ENCODE data around the gene FARP1.

Gene FARP1

GRCh38 chr13:98332222-98332621 is 189.3 kb downstream of the FARP1 start:
- ChIA-PET CTCF (no interaction called here), POLR2A (no interaction called here)
- TF ChIP-seq CTCF (IDR thresholded peaks at IDR 0.05; ENCODE audit: insufficient read depth, low read length, missing control alignments): no peak
- no peak overlapping the region for H3K4me3 ChIP-seq (ENCODE audit: low read depth, low read length)
- no peak for DNase-seq (ENCODE audit: low read depth, low spot score)

GRCh38 chr13:98332691-98333090 is 189.8 kb downstream of the FARP1 start:
- POLR2A ChIA-PET: no interaction called here
- CTCF ChIA-PET: no interaction called here
- DNase-seq (ENCODE audit: low read depth, low spot score): no peak
- TF ChIP-seq CTCF (IDR thresholded peaks at IDR 0.05; ENCODE audit: insufficient read depth, low read length, missing control alignments): no peak
- no peak overlapping the region for H3K4me3 ChIP-seq (ENCODE audit: low read depth, low read length)

- POLR2A ChIA-PET: no interaction called here
- CTCF ChIA-PET: no interaction called here
- no peak for TF ChIP-seq CTCF (IDR thresholded peaks at IDR 0.05; ENCODE audit: insufficient read depth, low read length, missing control alignments)
- no peak for DNase-seq (ENCODE audit: low read depth, low spot score)
- no peak overlapping the region for H3K4me3 ChIP-seq (ENCODE audit: low read depth, low read length)
Measured at GRCh38 chr13:98333486-98333885, 190.6 kb downstream of the FARP1 start.

GRCh38 chr13:98334620-98335205 is 191.8 kb downstream of the FARP1 start:
- ChIA-PET POLR2A (no interaction called here), CTCF (no interaction called here)
- DNase-seq (ENCODE audit: low read depth, low spot score): no peak
- H3K4me3 ChIP-seq (ENCODE audit: low read depth, low read length): no peak overlapping the region
- no peak for TF ChIP-seq CTCF (IDR thresholded peaks at IDR 0.05; ENCODE audit: insufficient read depth, low read length, missing control alignments)

GRCh38 chr13:98335721-98336120 is 192.8 kb downstream of the FARP1 start:
- DNase-seq (ENCODE audit: low read depth, low spot score): no peak
- H3K4me3 ChIP-seq (ENCODE audit: low read depth, low read length): no peak overlapping the region
- no peak for TF ChIP-seq CTCF (IDR thresholded peaks at IDR 0.05; ENCODE audit: insufficient read depth, low read length, missing control alignments)
- ChIA-PET POLR2A (no interaction called here), CTCF (no interaction called here)

GRCh38 chr13:98338310-98338709 is 195.4 kb downstream of the FARP1 start:
- POLR2A ChIA-PET: no interaction called here
- CTCF ChIA-PET: no interaction called here
- no peak for DNase-seq (ENCODE audit: low read depth, low spot score)
- no peak for TF ChIP-seq CTCF (IDR thresholded peaks at IDR 0.05; ENCODE audit: insufficient read depth, low read length, missing control alignments)
- H3K4me3 ChIP-seq (ENCODE audit: low read depth, low read length): no peak overlapping the region

Measured in AG04449 (cell line).